OCI-LY1 (cell line): ENCODE data around the gene FGF3.

Experiments
- H2AFZ ChIP-seq: fragments of 200-600 bp; sonication (generic), shearing (Covaris generic); 2 replicates; pipeline ENCODE4 v1.6.0; 2014; ENCODE audit warnings: antibody characterized with exemption, mild to moderate bottlenecking, low read length
- H3F3A ChIP-seq: fragments of 200-600 bp; sonication (generic), shearing (Covaris generic); 2 replicates; pipeline ENCODE4 v1.6.0; 2014; ENCODE audit warnings: mild to moderate bottlenecking, antibody characterized with exemption, low read length, moderate library complexity; ENCODE audit not compliant: insufficient read depth
- H3K27ac ChIP-seq: fragments of 200-600 bp; sonication (generic); 2 replicates; pipeline ENCODE4 v1.5.1; 2014; ENCODE audit warnings: low read length, mixed run types, mild to moderate bottlenecking, low read depth; ENCODE audit not compliant: poor library complexity, severe bottlenecking
- H3K27me3 ChIP-seq: fragments of 200-600 bp; sonication (generic); 2 replicates; pipeline ENCODE4 v1.6.0; 2014; ENCODE audit warnings: antibody characterized with exemption, mild to moderate bottlenecking, low read length, moderate library complexity; ENCODE audit not compliant: insufficient read depth
- H3K36me3 ChIP-seq: fragments of 200-600 bp; sonication (generic); 2 replicates; pipeline ENCODE4 v1.6.1; 2014; ENCODE audit warnings: mild to moderate bottlenecking, antibody characterized with exemption, low read length, moderate library complexity, mixed read lengths; ENCODE audit not compliant: insufficient read depth
- H3K4me1 ChIP-seq: fragments of 200-600 bp; sonication (generic); 2 replicates; pipeline ENCODE4 v1.5.1; 2014; ENCODE audit warnings: mild to moderate bottlenecking, low read length, moderate library complexity; ENCODE audit not compliant: insufficient read depth, severe bottlenecking
- H3K4me2 ChIP-seq: fragments of 200-600 bp; sonication (generic), shearing (Covaris generic); 2 replicates; pipeline ENCODE4 v1.6.1; 2014; ENCODE audit warnings: low read length
- H3K4me3 ChIP-seq: fragments of 200-600 bp; sonication (generic); 2 replicates; pipeline ENCODE4 v1.5.1; 2014; ENCODE audit warnings: low read length, low read depth, mild to moderate bottlenecking, mixed read lengths; ENCODE audit not compliant: poor library complexity, severe bottlenecking
- H3K79me2 ChIP-seq: fragments of 200-600 bp; shearing (Covaris generic); 2 replicates; pipeline ENCODE4 v1.6.1; 2016; ENCODE audit warnings: mixed run types, low read length, mixed read lengths; ENCODE audit not compliant: insufficient read depth
- H3K9ac ChIP-seq: fragments of 200-600 bp; sonication (generic), shearing (Covaris generic); 2 replicates; pipeline ENCODE4 v1.6.1; 2014; ENCODE audit warnings: mild to moderate bottlenecking, low read length, mixed read lengths
- H3K9me2 ChIP-seq: fragments of 200-600 bp; sonication (generic), shearing (Covaris generic); 2 replicates; pipeline ENCODE4 v1.6.1; 2014; ENCODE audit warnings: low read depth, mild to moderate bottlenecking, low read length, mixed read lengths
- H3K9me3 ChIP-seq: fragments of 200-600 bp; shearing (Covaris generic); 2 replicates; pipeline ENCODE4 v1.6.1; 2014; ENCODE audit warnings: low read length, mixed read lengths
- H4K20me1 ChIP-seq: fragments of 200-600 bp; sonication (generic), shearing (Covaris generic); 2 replicates; pipeline ENCODE4 v1.6.0; 2016; ENCODE audit warnings: mild to moderate bottlenecking, low read length; ENCODE audit not compliant: insufficient read depth
- EZH2 ChIP-seq: fragments of 200-600 bp; sonication (generic), shearing (Covaris generic); IDR thresholded peaks from 2 replicates; pipeline ENCODE4 v1.8.0; 2017; ENCODE audit warnings: borderline replicate concordance, mixed run types, mild to moderate bottlenecking, antibody characterized with exemption, low read length, moderate library complexity, mixed read lengths
- TF ChIP-seq, protein P1 (sequence below): fragments of 200-600 bp; sonication (generic), shearing (Covaris generic); IDR thresholded peaks from 2 replicates; pipeline ENCODE4 v1.5.1; 2017; ENCODE audit warnings: mild to moderate bottlenecking, antibody characterized with exemption, low read length, moderate library complexity, mixed read lengths

The FGF3 gene

DNA sequence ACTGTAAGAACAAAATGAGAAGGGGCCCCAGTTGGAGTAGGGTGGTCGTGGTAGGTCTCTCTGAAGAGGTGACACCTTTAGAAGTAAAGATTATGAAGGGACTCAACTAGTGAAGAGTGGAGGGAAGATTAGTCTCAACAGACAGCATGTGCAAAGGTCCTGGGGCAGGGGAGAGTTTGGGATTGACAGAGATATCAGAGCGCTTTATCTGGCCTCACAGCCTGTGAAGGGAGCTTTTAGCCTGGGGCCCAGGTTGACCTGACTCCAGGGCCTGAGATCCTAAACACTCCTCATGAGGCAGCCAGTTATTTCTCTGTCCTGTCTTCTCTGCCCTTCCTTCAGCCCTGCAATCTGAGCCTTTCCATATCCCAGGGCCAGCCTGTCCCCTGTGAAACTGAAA is 16.2 kb downstream of the FGF3 start:
- no peaks in the 10 kb centered on the region for H4K20me1 ChIP-seq
- no peaks in the 10 kb centered on the region for H3K9me3 ChIP-seq
- H3K27me3 ChIP-seq: peaks cover 9% of the 10 kb centered on the region; the same call in 1 of the 2 replicates
- H3K36me3 ChIP-seq: no peaks in the 10 kb centered on the region
- H3K79me2 ChIP-seq: no peaks in the 10 kb centered on the region
- no peak overlapping the region for H3K27ac ChIP-seq
- no peaks in the 10 kb centered on the region for H3F3A ChIP-seq
- no peak overlapping the region for H3K9ac ChIP-seq
- TF ChIP-seq, protein P1, sequence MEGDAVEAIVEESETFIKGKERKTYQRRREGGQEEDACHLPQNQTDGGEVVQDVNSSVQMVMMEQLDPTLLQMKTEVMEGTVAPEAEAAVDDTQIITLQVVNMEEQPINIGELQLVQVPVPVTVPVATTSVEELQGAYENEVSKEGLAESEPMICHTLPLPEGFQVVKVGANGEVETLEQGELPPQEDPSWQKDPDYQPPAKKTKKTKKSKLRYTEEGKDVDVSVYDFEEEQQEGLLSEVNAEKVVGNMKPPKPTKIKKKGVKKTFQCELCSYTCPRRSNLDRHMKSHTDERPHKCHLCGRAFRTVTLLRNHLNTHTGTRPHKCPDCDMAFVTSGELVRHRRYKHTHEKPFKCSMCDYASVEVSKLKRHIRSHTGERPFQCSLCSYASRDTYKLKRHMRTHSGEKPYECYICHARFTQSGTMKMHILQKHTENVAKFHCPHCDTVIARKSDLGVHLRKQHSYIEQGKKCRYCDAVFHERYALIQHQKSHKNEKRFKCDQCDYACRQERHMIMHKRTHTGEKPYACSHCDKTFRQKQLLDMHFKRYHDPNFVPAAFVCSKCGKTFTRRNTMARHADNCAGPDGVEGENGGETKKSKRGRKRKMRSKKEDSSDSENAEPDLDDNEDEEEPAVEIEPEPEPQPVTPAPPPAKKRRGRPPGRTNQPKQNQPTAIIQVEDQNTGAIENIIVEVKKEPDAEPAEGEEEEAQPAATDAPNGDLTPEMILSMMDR: no peak
- no peak for TF ChIP-seq EZH2
- H3K4me2 ChIP-seq: no peak overlapping the region
- no peaks in the 10 kb centered on the region for H3K9me2 ChIP-seq
- H3K4me3 ChIP-seq: no peak overlapping the region
- no peaks in the 10 kb centered on the region for H3K4me1 ChIP-seq
- H2AFZ ChIP-seq: no peak overlapping the region

DNA sequence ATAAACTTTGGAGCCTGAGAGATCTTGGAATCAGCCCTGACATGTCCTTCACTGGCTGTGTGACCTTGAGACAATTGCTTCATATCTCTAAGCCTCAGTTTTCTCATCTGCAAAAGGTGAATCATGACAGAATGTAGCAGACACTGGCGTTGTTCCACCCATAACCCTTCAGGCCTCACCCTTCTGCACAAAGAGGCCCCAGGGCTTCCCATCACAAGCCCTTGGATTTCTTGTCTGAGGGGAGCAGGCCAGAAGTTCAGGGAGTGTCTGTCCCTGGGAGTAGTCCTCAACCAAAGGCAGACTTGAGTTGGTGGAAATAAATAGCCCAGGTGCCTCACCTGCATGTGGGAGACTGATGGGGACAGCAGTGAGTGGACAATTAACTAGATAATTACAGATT is 16.6 kb downstream of the FGF3 start:
- no peaks in the 10 kb centered on the region for H4K20me1 ChIP-seq
- no peak overlapping the region for H3K4me2 ChIP-seq
- H3K27ac ChIP-seq: no peak overlapping the region
- no peaks in the 10 kb centered on the region for H3K4me1 ChIP-seq
- no peaks in the 10 kb centered on the region for H3K9me2 ChIP-seq
- H3K9me3 ChIP-seq: no peaks in the 10 kb centered on the region
- no peaks in the 10 kb centered on the region for H3K36me3 ChIP-seq
- no peak for TF ChIP-seq EZH2
- TF ChIP-seq, protein P1: no peak
- H3K79me2 ChIP-seq: no peaks in the 10 kb centered on the region
- H2AFZ ChIP-seq: no peak overlapping the region
- no peaks in the 10 kb centered on the region for H3F3A ChIP-seq
- no peak overlapping the region for H3K9ac ChIP-seq
- peaks cover 9% of the 10 kb centered on the region; the same call in 1 of the 2 replicates for H3K27me3 ChIP-seq
- no peak overlapping the region for H3K4me3 ChIP-seq

DNA sequence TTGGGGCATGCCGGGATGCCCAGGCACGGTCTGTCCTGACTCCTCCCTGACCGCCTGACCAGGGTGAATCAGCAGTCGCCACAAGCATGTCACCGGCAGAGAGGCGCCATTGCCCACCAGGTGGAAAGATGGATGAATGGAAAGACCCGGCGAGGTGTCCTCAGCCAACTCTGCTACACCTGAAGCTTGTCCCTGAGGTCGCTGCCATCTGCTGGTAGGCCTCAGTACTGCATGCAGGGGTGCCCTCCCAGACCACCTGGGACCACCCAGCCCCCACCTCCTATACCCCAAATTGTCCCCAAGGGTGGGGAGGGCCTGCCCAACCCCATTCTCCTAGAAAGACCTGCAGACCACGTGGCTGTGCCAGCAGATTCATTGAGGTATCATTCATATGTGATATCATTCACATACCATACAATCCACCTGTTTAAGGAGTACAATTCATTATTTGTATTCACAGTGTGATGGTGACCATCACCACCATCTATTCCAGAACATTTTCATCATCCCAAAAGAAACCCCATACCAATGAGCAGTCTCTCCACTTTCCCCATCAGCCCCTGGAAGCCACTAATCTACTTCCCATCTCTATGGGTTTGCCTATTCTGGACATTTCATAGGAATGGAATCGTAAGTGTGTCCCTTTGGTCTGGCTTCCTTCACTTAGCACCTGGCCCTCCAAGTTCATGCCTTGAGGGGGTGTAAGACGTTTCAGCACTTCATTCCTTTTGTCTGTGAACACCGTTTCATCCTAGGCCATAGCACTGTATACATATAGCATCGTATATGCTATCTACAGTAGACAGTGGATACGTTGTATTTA is 17.5 kb downstream of the FGF3 start:
- Histone ChIP-seq H3K9ac (no peak overlapping the region), H3K4me1 (no peaks in the 10 kb centered on the region), H3K79me2 (no peaks in the 10 kb centered on the region), H3K9me3 (no peaks in the 10 kb centered on the region), H3K27me3 (peaks cover 9% of the 10 kb centered on the region; the same call in 1 of the 2 replicates), H3F3A (no peaks in the 10 kb centered on the region), H3K36me3 (no peaks in the 10 kb centered on the region), H4K20me1 (no peaks in the 10 kb centered on the region), H2AFZ (no peak overlapping the region), H3K9me2 (no peaks in the 10 kb centered on the region), H3K4me3 (no peak overlapping the region), H3K27ac (no peak overlapping the region), H3K4me2 (no peak overlapping the region)
- TF ChIP-seq, protein P1: peak; percentile 87
- no peak for TF ChIP-seq EZH2
